NCI-H446 (cell line): ENCODE measurements around the gene UBC.
A peak's percentile ranks its signal among the peaks of the same experiment; 100 is the strongest.
"Not testable (repeated sequence)": the region's sequence is repeated elsewhere in the genome, so short reads cannot be mapped to it uniquely, and the experiment has no call there.

Experiments
- DNase-seq, 2 experiments: peaks; one replicate each; lab custom pipeline; 2025; lab: John Stamatoyannopoulos, UW

The UBC gene

DNA sequence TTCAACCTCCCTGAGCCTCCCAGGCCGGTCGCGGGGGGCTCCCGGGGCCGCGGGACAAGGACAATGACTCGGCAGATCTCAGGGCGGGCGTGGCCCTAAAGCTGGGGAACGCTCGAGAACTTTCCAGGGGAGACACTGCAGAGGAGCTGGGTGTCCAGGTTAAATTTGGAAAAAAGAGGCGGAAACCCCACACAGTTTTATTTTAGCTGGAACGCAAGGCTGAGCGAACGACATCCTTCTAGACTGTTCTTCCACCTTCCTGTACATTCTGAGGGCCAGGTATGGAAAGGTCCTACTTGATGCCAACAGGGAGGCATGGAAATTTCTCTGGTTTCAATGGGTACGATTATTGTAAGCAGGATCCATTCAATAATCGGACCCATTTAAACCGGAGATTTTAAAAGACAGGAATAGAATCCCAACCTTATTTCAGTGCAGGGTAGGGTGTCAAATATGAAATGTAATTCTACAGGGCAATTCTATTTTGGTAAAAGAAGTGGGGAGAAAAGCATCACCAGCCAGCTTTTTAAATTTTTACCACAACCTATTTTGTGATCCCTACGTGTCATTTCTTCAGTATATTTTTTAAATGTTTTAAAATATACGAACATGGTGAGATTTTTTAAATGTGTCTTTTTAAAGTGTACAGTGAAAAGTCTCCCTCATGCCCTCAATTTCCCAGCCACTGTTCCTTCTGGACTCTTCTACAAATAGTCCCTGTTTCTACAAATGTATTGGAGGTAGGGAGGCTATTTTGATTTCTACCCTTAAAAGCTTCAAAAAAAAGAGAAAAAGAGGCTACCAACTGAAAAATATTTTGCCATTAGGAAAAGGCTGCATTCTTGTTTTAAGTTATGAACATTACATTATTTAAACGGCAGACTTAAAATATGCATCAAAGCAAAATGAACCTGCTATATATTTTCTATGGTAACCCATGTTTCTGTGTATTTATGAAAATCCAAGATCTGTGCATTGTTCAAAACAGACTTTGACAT lies 1.1 kb upstream of the UBC start:
- no peak for DNase-seq

DNA sequence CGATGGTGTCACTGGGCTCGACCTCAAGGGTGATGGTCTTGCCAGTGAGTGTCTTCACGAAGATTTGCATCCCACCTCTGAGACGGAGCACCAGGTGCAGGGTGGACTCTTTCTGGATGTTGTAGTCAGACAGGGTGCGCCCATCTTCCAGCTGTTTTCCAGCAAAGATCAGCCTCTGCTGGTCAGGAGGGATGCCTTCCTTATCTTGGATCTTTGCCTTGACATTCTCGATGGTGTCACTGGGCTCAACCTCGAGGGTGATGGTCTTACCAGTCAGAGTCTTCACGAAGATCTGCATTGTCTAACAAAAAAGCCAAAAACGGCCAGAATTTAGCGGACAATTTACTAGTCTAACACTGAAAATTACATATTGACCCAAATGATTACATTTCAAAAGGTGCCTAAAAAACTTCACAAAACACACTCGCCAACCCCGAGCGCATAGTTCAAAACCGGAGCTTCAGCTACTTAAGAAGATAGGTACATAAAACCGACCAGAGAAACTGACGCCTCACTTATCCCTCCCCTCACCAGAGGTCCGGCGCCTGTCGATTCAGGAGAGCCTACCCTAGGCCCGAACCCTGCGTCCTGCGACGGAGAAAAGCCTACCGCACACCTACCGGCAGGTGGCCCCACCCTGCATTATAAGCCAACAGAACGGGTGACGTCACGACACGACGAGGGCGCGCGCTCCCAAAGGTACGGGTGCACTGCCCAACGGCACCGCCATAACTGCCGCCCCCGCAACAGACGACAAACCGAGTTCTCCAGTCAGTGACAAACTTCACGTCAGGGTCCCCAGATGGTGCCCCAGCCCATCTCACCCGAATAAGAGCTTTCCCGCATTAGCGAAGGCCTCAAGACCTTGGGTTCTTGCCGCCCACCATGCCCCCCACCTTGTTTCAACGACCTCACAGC lies 717 bp downstream of the UBC start:
- DNase-seq = no peak

DNA sequence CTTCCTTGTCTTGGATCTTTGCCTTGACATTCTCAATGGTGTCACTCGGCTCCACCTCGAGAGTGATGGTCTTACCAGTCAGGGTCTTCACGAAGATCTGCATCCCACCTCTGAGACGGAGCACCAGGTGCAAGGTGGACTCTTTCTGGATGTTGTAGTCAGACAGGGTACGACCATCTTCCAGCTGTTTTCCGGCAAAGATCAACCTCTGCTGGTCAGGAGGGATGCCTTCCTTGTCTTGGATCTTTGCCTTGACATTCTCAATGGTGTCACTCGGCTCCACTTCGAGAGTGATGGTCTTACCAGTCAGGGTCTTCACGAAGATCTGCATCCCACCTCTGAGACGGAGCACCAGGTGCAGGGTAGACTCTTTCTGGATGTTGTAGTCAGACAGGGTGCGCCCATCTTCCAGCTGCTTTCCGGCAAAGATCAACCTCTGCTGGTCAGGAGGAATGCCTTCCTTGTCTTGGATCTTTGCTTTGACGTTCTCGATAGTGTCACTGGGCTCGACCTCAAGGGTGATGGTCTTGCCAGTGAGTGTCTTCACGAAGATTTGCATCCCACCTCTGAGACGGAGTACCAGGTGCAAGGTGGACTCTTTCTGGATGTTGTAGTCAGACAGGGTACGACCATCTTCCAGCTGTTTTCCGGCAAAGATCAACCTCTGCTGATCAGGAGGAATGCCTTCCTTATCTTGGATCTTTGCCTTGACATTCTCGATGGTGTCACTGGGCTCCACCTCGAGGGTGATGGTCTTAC lies 1.7 kb downstream of the UBC start:
- DNase-seq = not testable (repeated sequence)

DNA sequence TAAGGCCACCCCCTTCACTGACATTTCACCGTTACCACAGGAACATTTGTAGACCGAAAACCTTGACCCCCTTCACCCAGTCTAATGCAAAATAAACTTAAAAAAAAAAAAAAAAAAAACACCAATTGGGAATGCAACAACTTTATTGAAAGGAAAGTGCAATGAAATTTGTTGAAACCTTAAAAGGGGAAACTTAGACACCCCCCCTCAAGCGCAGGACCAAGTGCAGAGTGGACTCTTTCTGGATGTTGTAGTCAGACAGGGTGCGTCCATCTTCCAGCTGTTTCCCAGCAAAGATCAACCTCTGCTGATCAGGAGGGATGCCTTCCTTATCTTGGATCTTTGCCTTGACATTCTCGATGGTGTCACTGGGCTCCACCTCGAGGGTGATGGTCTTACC lies 2.9 kb downstream of the UBC start:
- DNase-seq = not testable (repeated sequence)

DNA sequence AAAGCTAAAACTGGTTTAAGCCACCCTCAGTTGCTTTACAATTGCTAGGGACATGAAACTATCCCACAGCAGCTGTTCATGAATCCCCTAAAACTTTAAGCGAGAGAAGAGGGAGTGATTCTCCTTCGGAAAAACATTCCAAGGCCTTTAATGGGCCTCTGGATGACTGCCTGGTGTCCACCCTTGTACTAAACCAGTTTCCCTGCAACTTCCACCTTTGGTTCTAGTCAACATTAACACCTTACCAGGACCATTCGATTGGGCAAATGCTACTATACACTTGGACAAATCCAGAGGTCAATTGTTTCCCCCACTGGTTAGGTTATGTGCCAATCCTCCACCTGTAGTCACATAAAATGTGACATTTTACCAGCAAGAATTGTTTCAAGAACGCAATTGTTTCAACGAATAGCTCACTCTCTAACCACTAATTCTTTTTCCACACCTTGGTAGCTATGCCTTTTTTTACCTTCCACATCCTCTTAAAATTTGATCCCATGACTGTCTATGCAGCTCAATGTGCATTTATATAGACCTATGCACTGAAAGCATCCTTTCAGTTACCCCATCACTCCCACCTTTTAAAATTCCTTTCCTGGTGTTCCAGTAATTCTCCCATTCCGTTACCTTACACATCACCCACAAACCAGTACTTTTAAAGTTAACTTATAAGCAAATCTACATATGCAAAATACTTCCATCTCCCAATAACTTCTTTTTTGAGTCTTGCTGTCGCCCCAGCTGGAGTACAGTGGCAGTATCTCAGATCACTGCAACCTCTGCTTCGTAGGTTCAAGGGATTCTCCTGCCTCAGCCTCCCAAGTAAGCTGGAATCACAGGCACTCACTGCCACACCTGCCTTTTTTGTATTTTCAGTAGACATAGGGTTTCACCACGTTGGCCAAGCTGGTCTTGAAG lies 3.6 kb downstream of the UBC start:
- no peak for DNase-seq

DNA sequence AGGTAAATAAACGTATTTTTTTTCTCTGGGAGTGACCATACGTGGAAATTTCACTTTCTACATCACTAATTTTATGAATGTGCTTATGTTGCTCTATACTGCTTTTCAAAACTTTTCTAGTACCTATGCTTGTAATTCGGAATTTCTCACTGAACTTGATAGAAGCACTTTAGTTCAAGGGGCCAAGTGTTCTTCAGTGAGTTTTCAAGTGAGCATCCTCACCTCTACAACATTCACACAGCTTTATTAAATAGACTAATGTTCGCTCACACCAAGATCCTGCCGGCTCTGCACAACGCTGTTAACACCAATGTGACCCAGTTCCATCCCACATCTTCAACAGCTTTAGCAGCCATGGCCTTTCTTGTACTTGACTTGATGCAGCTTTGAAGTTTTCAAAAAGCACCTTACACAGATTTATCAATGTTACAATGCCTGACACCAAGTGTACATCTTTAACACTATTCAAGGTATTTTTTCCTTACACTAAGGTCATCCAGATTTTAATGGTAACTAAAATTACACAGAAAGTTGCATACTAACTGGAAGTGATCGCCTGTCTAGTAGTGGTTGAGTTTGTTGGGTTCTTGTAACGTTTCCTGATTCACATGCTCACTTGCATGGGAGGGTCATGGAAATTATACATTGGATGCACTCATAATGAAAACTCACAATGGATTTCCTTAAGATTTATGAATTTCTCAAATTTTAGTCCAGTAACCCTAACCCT lies 4.5 kb downstream of the UBC start:
- no peak for DNase-seq

DNA sequence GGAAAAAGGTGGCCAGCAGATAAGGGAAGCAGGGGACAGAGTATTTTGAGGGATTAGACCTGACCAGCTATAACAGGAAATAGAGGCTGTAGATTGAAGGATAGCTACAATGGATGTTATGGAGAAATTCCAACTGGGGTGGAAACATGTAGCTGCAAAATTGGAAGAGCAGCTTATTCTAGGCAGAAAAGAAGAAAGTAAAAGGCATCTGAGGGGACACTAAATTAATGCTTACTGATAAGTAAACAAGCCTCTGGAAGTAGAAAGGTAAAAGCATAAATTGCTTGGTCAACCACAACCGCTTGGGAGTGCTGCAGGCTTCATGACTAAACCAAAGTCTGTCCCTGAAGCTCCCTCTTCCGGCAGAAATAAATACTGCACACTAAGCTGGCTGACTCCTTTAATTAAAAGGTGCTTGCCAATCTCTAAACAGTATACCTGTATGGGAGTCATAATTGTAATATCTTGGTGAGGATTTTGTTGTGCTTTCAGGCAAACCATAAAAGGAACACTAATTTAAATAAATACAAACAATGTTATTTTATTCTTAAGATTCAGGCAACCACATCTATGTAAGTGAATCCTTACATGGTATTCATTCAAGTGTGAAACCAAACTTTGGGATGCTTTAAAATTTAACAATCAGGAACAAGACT lies 7.7 kb downstream of the UBC start:
- DNase-seq = no peak

DNA sequence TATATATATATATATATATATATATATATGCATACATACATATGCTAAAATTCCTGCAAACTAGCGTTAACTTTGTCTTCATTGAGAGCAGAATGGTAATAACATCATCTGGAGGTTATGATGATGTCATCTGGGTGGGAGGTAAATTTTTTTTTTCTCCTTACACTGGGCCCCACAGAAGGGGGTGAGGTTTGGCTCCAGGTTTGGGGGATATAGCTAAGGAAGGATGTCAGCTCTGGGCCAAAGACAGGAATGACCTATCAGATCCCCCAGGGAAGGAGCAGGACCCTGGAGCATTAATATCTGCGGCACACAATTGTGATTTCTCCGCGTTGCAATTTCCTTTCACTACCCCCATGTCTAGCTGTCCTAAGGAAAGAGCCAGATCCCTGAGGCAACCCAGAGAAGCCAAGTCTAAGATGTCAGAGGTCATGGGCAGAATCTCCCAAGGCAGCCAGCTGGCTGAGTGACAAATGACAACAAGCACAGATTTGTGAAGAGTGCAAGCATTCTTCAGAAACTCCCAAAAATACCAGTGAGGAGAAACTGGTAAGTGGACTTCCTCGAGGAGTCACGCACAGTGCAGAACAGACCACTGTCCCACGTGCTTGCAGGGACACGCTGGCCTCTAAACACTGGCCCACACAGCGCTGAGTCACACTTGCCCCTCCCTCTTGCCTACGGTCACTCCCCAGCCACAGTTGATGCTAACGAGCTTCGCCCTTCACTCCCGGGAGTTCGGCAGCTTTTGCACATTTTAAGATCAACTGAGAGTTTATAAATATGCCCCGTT lies 9.9 kb downstream of the UBC start:
- peak in 1 of 2 experiments; percentile 8 for DNase-seq

DNA sequence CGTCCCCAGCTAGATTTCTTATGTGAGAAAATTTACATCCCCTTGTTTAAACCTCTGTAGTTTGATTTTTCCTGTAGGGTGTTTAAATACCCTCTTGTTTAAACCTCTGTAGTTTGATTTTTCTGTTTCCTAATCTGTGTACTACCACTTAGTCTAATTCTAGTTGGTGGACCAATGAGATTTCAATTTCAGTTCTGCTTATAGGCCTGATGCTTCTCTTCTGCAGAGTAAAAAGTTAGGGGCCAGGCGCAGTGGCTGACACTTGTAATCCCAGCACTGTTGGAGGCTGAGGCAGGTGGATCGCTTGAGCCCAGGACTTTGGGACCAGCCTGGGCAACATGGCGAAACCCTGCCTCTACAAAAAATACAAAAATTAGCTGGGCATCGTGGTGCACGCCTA lies 11.5 kb downstream of the UBC start:
- no peak for DNase-seq

DNA sequence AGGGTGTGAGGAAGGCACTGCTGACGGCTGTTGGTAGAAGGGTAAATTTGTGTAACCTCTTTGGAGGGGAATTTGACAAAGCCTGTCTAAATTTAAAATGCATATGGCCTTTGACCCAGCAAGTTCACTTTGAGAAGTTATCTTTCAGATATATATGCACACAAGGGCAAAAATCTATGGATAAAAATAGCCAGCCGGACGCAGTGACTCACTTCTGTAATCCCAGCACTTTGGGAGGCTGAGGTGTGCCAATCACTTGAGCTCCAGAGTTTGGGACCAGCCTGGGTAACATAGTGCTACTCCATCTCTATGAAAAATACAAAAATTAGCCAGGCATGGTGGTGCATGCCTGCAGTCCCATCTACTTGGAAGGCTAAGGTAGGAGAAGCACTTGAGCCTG lies 13.4 kb downstream of the UBC start:
- no peak for DNase-seq

DNA sequence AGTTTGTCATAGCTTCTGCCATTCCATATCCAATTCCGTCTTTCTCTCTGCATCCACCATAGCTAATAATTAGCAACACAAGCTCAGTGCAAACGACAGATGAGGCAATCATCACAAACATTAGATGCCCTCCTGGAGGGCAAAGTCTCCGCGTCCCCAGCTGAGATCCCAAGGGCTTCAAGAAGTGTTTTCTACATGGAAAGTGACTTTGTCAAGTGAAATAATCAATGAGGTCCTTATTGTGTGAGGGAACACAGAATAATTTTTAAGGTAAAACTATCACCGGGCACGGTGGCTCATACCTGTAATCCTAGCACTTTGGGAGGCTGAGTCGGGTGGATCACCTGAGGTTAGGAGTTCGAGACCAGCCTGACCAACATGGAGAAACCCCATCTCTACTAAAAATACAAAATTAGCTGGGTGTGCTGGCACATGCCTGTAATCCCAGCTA lies 14.1 kb downstream of the UBC start:
- not testable (repeated sequence) for DNase-seq

DNA sequence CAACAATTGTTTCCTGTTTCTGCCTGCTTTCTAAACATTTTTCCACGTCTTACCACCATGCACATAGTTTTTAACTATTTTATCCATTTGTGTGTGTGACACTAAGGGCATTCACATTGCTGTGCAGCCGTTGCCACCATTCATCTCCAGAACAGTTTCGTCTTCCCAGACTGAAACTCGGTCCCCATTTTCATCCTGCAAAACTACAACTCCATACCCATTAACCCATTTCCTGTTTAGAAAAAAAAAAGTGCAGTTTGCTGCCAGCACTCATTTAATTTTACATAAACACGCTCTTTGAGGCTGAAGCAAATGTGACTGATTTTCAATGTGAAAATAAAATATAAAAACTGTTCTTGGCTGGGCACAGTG lies 15.5 kb downstream of the UBC start:
- DNase-seq = no peak

DNA sequence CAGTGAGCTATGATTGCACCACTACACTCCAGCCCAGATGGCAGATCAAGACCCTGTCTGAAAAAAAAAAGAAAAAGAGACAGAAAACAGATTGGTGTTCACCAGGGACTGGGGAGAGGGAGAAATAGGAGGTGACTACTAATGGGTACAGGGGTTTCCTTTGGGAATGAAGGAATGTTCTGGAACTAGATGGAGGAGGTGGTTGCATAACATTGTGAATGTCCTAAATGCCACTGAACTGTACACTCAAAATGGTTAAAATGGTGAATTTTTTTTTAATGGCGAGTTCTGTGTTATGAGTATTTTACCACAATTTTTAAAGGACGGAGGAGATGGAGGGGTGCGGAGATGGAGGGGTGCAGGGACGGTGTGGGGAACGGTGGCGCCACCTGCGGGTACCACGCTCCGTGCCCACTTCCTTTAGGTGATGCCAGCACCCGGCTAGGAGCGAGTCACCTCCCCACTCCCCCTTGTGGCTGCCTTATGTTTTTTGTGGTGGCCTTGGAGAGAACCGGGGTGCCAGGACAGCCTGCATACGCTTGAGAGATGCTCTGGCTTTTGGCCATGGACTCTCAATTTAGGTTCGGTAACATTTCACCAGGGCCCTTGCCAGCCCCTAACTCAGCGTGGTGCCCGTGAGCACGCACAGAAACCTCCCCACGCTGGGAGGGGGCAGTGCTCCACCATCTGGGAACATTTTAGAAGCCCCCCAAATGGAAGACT lies 16.1 kb downstream of the UBC start:
- DNase-seq = peak in 1 of 2 experiments; percentile 36

DNA sequence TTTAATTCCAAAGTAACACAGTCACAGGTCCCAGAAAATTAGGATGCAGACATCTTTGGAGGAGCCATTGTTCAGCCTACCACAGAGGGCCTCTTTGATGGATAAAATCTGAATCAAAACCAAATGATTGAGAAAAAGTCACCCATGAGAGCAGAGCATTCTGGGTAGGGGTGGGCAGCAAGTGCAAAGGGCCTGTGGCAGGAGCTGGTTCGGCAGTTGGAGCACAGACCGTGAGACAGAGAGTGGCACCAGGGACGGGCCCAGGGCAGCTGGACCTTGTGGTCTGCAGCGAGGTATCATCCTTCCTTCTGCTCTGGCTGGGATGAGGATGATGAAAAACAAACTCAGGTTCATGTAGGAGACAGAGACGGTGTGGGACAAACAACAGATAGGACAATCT lies 18.0 kb downstream of the UBC start:
- no peak for DNase-seq

DNA sequence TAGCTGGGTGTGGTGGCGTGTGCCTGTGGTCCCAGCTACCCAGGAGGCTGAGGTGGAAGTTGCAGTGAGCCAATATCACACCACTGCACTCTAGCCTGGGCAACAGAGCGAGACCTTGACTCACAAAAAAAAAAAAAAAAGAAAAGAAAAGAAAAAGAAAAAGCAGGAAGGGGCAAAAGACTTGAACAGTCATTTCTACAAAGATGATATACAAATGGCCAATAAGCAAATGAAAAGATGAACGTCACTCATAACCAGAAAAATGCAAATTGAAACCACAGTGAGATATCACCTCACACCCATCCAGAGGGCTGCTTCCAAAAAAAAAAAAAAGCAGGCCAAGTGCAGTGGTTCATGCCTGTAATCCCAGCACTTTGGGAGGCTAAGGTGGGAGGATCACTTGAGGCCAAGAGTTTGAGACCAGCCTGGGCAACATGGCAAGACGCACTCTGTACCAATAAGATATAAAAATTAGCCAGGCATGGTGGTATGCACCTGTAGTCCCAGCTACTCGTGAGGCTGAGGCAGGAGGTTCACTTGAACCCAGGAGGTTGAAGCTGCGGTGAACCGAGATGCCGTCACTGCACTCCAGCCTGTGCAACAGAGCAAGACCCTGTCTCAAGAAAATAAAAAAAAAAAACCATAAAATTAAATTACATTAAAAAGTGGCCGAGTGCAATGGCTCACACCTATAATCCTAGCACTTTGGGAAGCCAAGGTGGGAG lies 20.5 kb downstream of the UBC start:
- no peak for DNase-seq

DNA sequence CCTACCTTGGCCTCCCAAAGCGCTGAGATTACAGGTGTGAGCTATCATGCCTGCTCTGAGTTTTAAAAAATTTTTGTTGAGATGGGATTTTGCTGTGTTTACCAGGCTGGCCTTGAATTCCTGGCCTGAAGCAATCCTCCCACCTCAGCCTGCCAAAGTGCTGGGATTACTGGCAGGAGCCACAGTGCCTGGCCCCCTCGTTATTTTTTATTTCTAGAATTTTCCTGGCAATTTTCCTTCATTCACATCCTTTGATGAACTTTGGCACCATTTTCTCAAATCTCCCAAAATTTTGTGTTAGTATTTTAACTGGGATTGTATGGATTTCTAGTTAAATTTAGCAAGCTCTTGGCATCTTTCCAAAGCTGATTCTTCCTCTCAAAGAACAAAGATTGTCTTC lies 26.2 kb downstream of the UBC start:
- peak in 1 of 2 experiments; percentile 41 for DNase-seq

DNA sequence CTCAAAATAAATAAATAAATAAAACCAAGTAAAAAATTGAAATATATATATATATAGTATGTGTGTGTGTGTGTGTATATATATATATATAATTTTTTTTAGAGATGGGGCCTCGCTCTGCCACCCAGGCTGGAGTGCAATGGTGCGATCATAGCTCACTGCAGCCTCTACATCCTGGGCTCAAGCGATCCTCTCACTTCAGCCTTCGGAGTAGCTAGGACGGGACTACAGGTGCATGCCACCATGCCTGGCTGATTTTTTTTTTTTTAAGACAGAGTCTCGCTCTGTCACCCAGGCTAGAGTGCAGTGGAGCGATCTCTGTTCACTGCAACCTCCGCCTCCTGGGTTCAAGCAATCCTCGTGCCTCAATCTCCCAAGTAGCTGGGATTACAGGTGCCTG lies 26.7 kb downstream of the UBC start:
- not testable (repeated sequence) for DNase-seq
